GM12874 (cell line): ENCODE measurements around the gene CDC42BPA.

Source experiments
- TF ChIP-seq, protein P1 (sequence below): IDR thresholded peaks from 2 replicates; pipeline ENCODE4 v1.5.1; 2011; ENCODE audit warnings: low read depth, mild to moderate bottlenecking, control low read depth, low read length, moderate library complexity; ENCODE audit not compliant: insufficient read depth

Gene CDC42BPA

GRCh38 chr1:227127891-227128290 is 190.4 kb downstream of the CDC42BPA start:
- TF ChIP-seq, protein P1, sequence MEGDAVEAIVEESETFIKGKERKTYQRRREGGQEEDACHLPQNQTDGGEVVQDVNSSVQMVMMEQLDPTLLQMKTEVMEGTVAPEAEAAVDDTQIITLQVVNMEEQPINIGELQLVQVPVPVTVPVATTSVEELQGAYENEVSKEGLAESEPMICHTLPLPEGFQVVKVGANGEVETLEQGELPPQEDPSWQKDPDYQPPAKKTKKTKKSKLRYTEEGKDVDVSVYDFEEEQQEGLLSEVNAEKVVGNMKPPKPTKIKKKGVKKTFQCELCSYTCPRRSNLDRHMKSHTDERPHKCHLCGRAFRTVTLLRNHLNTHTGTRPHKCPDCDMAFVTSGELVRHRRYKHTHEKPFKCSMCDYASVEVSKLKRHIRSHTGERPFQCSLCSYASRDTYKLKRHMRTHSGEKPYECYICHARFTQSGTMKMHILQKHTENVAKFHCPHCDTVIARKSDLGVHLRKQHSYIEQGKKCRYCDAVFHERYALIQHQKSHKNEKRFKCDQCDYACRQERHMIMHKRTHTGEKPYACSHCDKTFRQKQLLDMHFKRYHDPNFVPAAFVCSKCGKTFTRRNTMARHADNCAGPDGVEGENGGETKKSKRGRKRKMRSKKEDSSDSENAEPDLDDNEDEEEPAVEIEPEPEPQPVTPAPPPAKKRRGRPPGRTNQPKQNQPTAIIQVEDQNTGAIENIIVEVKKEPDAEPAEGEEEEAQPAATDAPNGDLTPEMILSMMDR: no peak

GRCh38 chr1:227125929-227126545 is 192.3 kb downstream of the CDC42BPA start:
- TF ChIP-seq, protein P1: no peak

DNA sequence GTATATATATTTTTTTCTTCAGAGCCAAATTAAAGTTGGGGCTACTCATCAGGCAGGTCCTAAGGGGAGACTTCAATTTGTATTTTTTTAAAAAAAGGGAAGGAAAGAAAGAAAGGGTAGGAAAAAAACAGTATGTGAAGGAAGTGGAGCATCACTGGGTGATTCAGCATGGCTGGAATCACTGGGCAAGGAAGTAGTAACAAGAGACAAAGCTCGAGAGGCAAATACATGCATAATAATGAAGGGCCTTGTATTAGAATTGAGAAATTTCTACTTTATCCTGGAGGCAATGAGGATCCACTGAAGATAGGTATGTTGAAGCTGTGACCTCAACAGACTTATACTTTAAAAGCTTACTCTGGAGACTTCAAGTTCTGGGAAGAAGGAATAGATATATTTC is 193.8 kb downstream of the CDC42BPA start:
- TF ChIP-seq, protein P1: no peak

DNA sequence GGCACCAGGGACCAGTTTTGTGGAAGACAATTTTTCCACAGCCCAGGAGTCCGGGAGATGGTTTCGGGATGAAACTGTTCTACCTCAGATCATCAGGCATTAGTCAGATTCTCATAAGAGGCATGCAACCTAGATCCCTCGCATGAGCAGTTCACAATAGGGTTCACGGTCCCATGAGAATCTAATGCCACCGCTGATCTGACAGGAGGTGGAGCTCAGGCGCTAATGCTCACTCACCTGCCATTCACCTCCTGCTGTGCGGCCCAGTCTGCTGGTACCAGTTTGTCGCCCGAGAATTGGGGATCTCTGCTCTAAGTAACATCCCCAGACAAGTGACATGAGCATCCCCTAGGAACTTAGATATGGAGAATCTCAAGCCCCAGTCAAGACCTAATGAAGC is 197.5 kb downstream of the CDC42BPA start:
- TF ChIP-seq, protein P1: no peak

- TF ChIP-seq, protein P1: no peak
Measured at GRCh38 chr1:227112538-227112937, 205.8 kb downstream of the CDC42BPA start.

DNA sequence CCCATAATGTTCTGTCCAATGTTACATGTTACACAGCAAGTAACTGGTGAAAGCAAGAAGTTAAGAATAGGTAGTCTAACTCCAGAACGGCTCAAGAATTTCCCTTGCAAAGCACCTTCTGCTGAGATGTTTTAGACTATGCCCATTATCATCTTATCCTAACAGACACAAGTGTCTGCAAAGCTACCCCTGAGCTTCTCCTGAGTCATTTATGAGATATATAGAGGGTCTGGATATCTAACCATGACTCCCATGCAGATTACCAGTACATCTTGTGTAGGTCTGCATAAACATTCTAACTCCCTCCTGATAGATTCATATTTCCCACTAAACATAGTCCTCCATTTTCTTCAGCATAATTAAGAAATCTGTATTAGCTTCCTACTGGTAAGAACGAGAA is 206.5 kb downstream of the CDC42BPA start:
- TF ChIP-seq, protein P1: no peak

GRCh38 chr1:227102056-227102455 is 216.2 kb downstream of the CDC42BPA start:
- TF ChIP-seq, protein P1: no peak
